Activated CD8-positive, alpha-beta memory T cell treated with anti-CD3 and anti-CD28 coated beads for 48 hours (primary cell): Measurements from ENCODE around the gene AATK.

Experiments used
- DNase-seq, 3 experiments: peaks; one replicate each; pipeline ENCODE4 v3.0.0-alpha.2; 2020; ENCODE audit warnings: low read depth in 2 of 3, low spot score in 2 of 3

The AATK gene

DNA sequence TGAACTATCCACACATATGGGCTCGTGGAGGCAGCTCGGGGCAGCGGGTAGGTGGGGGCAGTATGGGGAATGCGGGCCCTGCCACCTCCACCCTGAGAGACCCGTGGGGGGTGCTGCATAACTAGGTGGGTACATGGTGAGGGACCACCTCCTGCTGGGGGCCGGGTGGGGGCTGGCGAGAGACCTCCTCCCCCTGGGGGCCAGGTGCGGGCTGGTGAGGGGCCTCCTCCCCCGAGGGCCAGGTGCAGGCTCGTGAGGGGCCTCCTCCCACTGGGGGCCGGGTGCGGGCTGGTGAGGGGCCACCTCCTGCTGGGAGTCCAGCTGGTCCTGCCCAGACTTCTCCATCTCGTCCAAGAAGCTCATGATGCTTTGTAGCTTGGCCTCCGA lies 31.4 kb upstream of the AATK start:
- no peak for DNase-seq

DNA sequence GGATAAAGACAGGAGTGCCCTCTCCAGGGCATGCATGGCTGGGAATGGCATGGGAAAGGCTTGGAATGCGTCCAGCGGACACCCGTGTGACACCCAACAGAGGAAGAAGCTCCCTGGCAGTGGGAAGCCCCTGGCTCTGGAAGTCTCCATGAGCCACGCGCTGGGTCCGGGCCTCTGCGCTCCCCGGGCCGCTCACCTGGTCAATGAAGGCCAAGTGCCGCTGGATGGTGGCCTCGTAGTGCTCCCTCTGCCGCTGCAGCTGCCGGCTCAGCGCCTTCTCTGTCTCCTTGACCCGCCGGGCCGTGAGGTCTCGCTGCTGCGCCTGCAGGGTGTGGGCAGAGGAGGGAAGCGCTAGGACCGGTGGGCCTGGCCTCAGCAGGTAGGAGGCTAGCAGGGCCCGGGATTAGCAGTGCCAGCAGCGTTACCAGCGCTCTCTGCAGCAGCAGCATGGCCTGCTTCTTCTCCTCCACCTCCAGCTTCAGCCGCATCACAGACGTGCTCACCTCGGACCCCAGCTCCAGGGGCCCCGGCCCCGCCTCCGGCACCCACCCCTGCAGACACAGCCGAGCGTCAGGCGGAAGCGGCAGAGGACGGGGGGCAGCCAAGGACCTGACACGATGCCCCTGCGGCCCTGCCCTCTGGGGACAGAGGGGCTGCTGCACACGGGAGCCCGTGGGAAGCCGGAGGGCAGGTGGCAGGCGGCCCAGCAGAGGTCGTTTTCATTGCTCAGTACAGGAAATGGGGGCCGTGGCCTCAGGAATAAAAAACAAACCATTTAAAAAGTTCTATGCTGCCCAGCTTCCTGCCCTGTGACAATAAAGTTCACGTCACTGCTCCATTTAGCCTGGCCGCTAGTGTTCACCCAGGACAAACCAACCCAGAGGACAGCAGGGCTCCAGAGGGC lies 30.7 kb upstream of the AATK start:
- DNase-seq = no peak

DNA sequence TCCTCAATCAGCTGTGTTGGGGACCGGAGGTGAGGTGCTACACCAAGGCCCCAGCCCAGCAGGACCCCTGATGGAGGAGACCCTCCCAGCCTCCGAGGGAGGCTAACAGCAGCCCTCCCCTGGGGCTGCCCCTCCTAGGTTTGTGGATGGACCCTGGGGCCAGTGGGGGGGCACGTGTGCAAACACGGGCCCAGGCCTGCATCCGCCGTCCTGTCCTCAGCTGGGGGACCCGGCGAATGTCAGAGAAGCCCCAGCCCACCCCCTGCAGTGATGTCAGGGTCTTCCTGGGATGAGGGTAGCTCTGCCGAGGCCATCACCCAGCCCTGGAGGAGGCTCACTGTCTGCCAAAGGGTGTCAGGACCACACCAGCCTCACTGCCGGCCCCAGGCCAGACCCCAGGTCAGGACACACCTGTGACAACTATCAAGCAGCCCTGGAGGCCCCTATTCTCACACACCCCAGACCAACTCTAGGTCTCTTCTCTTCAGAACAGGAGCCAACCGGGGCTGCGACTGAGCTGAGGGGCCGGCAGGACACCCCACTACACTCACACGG lies 30.0 kb upstream of the AATK start:
- DNase-seq = no peak

DNA sequence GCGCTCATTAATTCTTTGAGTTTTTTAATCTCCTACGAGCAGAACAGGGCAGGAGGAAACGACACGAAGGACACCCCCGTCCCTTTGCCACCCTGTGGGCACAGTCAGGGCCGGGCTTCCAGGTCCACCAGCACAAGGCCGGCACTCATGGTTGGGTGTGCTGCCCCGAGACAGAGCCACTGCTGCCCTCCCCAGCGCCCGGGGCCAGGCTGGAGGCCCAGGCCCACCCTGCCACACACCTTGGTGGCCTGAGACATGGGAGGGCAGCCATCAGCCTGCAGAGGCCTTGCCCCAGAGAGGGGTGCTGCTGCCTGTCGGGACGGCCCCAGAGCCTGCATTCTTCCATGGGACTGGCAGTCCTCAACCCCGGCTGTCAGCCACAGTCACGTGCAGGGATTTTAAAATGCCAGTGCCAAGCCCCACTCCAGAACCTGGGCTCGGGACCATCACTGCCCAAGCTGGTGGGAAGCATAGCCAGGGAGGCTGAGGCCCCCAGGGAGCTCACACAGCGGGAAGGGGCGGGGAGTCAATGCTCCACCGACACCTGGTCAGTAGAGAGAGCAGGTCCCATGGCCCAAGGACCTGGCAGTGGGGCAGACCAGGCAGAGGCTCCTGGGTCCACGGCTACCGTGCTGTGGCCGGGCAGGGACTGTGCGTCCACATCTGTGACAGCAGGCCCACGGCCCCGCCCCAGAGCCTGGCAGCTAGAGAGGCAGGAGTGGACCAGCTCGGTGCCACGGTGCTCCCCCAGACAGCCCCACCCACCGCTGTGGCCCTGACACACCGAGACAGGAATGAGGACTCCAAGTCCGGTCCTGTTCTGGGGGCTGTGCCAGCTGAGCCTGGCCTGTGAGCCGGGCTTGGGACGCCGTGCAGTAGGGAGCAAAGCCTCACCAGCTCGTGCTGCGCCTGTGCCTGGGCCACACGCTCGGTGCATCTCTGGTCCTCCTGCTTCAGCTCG lies 29.2 kb upstream of the AATK start:
- DNase-seq = no peak

DNA sequence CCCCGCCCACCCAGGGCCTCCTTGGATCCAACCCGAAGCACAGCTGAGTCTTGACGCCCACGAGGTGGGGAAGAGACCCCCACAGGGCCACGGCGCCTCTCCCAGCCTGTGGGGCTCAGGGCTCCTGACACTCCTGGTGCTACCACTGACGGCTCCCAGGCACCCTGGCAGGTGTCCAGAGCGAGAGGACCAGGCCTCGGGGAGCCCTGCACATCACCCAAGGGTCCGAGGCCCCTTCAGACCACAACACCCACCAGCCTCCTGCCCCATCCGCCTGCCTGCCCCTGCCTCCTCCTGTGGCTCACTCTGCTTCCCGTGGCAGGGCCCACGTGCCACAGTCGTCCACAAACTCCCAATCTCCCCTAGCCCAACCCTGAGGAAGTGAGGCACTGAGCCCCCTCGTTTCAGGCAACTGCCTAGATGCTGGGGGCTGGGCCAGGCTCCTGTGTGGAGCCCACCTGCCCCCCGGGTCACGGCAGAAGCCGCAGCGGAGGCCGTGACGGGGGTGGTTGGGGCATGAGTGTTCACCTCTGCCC lies 28.3 kb upstream of the AATK start:
- no peak for DNase-seq

DNA sequence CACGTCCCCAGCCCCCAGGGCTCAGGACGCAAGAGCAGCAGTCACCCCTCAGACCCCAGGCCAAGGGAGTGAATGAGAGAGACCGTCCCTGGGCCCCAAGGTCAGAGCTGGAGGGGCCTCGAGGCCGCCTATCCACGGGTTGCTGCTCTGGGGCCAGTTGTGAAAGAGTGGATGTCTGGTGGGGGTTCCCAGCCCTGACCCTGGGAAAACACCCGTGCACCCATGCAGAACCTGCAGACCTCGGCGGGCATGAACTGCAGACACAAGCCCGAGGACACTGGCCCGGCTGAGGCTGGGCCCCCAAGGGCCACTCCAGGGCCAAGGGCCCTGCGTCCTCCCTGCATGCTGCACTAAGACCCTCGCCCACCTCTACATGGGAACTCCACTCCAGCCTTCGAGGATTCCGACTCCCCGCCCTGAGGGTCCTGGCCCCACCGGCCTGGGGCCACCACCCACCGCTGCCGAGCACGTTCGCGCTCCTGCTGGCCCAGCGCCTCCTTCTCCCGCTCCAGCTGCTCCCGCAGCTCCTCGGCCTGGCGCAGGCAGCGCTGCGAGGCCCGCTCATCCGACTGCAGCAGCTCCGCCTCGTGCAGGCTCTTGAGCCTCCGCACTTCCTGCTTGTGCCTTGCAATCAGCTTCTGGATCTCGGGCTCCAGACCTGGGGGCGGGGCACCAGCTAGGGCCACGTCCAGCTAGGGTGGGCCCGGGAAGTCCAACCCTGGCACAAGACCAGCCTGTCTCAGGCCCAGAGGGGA lies 27.6 kb upstream of the AATK start:
- no peak for DNase-seq

DNA sequence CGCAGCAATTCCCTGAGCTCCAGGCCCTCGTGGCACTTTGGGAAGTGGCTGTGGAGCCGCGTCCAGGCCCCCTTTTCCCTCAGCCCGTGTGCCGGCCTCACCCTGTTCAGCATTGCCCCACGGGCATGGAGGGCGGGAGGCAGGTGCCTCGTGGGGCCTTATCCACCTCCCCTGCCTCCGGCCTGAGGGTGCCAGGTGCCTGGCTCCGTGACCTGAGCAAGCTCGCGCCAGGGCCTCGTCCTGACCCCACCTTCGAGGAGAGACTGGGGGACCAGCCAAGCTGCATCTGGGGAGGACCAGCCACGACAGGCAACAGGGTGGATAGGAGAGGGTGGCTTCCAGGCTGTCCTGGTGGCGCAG lies 27.0 kb upstream of the AATK start:
- no peak for DNase-seq

DNA sequence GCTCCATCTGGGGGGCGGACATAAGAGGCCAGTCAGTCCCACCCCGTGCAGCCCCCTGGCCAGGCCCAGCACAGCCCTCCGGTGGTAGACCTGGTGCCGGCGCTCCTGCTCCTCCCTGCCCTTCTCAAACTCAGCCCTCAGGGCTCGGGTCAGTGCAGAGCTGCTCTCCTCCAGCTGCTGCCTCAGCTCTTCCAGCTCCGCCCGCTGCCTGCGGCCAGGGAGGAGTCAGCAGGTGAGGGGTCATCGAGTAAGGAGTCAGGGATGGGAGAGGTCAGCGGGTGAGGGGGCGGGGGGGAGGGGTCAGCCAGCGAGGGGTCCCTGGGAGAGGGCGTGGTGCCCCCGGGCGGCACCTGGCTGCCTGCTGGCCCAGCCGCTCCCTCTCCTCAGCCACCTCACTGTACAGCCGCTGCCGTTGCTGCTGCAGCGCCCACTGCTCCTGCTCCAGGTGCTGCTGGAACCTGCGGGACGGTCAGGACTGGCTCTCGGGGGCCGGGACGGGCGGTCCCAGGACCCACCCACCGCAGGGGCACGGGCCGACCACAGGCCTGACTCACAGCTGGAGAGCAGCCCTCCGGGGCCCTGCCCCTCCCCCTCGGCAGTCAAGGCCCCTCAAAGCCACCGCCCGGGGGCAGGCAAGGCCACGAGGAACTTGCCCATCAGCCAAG lies 26.5 kb upstream of the AATK start:
- no peak for DNase-seq

DNA sequence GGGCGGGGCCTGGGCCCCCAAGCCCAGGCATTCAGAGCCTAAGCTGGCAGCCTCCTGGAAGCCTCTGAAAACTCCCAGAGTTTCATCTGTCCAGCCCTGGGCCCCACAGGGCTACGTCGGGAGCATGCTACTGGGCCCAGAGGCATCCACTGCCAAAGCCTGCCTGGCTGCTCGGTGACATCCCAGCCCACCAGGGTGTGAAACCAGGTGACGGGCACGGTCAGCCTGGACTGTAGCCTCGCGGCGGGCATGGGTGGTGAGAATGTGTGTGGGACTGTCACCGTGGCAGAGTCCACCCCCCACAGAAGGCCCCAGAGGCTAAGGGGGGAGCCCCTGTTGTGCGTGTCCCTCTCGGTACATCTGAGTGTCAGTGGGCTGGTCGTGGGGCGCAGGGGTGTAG lies 25.6 kb upstream of the AATK start:
- no peak for DNase-seq

DNA sequence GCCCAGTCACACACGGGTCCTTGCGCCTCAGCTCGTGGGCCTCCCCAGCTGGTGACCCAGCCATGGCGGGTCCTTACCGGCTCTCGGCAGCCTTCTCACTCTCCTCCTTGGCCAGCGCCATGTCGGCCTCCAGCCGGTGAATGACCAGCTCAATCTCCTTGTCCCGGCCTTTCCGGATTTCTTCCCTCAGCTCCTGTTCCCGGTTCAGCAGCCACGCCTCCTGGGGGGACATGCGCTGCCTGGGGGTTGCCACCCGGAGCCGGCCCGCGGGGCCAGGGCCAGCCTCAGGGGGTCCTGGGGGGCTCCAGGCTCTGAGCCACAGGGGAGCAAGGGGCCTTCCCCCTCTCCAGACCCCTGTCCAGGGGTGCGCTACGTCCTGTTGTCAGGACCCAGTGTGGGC lies 25.1 kb upstream of the AATK start:
- no peak for DNase-seq

DNA sequence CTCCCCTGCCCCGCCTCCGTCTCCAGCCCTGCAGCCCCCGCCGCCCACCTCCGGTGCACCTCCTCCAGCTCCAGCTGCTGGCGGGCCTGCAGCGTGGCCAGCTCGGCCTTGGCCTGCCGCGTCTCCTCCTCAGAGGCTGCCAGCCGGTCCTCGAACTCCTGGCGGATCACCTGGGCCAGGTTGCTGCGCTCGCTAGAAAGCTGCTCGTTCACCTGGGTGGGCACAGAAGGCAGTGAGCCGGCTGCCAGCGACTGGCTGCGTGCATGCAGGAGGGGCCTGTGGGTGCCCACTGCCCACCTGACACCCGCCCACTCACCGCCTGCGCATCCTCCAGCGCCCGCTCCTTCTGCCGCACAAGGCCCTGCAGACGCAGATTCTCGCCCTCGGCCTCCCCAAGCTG lies 24.6 kb upstream of the AATK start:
- DNase-seq = no peak

DNA sequence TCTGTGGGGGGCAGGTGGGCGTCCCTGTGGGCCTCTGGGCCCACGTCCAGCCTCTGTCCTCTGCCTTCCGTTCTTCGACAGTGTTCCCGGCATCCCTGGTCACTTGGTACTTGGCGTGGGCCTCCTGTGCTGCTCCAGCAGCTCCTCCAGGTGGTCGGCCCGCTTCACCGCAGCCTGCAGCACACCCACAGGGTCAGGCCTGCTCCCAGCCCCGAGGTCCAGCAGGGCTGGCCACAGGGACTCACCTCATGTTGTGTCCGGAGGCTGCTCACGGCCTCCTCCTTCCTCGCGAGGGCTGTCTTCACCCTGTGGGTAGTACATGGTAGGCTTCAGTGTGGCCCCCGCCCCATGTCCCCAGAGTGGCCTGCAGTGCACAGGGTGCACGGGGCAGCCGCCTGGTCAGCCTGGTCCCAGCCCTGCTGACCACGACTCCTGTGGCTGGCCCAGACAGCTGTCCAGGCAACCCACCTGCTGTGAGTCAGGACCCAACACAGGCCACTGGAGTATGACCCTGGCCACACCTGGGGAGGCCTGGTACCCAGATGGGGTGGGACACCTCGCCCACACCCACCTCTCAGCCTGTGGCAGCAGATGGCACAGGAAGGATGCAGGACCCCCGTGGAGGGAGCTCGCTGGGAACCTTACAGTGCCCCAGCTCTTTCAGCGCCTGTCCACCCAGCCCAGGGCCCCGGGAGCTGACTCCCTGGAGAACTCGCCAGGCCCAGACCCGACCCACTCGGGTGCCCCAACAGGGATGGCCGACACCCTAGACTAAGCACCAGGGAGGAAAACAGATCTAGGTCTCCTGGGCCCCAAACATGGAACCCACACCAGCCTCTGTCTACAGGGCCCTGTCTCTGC lies 23.9 kb upstream of the AATK start:
- no peak for DNase-seq

DNA sequence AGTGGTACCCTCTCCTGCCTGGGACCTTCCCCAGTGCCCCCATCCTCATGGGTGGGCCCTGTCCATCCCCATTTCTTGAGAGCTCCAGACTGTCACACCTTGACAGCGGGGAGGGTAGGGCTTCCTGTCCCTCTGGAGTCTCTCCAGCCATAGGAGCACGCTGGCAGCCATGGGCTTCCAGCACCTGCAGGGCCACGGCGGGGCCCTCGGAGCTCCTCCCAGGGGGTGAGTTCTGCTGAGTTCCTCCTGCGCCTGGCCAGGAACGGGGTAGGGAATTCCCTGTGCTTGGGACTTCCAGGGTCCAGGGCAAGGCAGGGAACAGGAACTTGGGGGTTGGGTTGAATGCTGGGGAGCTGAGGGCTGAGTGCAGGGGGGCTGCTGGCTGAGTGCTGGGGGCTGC lies 23.0 kb upstream of the AATK start:
- no peak for DNase-seq

DNA sequence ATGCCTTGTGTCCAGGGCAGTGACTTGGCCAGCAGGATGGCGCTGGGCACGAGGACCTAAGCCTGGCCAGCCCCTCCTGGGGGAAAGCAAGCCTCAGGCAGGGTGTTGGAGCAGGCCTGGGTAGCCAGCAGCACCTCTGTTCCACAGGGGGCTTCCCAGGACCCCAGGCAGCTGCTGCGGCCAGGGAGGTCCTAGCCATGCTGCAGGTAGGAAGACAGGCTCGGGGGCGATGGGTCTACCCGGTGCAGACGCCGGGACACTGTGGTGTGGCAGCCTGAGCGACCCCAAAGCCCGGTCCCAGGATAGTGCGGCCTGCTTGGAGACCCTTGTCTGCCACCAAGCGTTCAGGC lies 22.4 kb upstream of the AATK start:
- DNase-seq = no peak

DNA sequence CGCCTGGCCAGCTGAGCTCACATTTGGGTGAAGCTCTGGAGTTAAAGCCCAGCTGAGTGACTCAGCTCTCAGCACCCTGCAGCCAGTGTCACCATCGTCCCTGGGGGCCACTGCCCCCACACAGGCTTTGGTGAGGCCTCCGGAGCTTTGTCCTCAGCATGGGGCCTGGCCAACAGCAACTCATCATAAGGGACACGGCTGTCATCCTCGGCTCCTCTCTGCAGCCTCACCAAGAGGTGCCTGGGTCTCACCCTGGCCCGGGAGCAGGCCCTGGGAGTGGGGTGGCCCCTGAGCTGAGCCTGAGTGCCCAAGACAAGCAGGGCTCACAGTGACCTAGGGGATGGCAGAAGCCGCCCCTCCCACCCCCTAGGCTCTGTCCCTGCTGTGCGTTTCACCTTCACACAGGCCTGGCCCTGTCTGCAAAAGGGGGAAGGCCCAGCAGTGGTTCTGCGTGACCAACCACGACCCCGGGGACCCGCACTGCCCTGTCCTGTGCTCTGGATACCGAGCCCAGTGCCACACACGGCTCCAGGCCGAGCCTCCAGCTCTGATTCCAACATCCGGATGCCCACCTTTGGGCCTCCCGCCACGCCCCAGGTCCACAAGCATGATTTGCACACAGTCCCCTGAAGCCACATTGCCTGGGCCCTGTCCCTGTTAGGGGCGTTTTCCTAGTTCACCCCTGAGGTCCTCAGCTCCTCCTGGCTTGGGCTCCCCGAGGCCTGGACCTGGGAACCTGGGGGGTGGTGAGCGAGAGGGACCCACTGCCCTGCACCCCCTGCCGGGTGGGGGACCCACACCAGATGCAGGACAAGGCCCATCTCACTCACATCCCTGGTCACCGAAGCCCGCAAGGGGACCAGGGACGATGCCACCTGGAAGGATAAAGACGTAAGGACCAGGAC lies 21.8 kb upstream of the AATK start:
- no peak for DNase-seq

DNA sequence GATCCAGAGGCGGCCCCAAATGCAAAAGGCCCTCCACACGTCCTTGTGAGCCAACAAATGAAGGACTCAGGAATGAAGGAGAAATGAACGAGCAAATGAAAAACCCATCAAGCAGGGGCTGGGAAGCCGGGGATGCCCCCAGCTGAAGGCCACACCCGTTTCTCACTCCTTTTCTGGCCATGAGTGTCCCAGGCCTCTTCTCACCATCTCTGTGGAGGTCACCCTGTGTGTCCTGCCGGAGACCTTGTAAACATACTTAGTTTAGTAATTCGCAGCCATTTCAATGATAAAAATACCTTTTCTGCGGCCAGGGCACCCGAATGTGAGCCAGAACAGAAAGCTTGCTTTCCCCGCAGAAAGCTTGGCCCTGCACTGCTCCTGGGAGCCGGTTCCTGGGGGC lies 21.1 kb upstream of the AATK start:
- DNase-seq = no peak

DNA sequence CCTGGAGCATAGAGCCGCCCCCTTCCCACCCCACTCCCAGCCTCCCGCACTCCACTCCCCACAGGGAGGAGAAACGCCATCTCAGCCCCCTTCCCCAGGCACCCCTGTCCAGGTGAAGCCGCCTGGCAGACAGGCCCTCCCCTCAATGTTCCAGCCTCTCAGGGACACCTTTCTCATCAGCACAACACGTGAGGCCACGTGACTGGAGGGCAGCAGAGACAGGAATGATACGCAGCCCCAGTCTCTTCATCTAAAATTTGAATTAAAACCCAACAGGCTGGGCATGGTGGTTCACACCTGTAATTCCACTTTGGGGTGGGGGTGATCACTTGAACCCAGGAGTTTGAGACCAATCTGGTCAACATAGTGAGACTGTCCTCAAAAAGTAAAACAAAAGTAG lies 20.2 kb upstream of the AATK start:
- DNase-seq = no peak

DNA sequence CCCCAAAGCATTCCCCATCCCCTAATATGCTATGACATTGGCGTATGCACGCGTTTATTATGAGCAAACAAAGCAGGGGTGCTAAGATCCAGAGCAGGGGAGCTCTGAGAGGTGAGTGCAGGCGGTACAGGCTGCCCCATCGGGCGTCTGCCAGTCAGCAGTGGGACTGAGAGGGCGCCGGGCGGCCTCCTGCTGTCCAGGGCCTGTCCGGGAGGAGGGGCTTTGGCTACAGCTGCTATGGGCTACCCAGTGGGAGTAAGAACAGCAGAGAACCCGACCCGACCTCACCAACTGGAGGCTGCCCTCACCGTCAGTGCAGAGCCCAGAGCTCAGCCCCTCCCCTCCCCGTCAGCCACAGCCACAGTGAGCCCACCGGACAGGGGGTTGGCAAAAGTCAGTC lies 18.5 kb upstream of the AATK start:
- no peak for DNase-seq

DNA sequence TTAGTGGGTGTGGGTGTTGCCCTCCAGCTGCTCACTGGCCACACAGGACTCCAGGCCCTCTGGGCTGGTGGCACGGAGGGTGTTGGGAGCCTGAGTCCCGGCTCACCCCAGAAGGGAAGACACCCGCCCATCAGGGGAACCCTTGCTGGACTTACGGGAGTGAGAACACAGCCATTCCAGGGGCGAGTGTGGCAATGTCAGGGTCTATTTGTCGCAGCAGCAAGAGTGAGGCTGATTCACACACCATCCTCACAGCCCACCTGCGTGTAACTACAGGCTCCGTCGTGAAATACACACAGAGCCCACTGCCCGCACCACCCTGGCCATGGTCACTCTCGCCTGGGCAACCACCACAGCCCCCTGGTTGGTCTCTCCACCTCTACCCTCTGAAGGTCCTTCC lies 17.8 kb upstream of the AATK start:
- DNase-seq = no peak
